Tongue (tissue), 2 donors: ENCODE data around the gene CTNNBL1. TPM values are rescaled to one million over a fixed set of nuclear protein-coding genes. Genes with fewer than 3 reads are reported as not detected.

ENCODE experiments used
- DNase-seq: peaks from one replicate; pipeline ENCODE4 v3.0.0-alpha.2; 2015
- total RNA-seq: library from RNA; depleted of rRNA; stranded (reverse); fragments of >200 nt; gene quantifications from one replicate; pipeline ENCODE4 v1.2.3, GENCODE V29; 2014

CTNNBL1 gene
- total RNA-seq, 1 donor from 2014 or later = 40.2 TPM

DNA sequence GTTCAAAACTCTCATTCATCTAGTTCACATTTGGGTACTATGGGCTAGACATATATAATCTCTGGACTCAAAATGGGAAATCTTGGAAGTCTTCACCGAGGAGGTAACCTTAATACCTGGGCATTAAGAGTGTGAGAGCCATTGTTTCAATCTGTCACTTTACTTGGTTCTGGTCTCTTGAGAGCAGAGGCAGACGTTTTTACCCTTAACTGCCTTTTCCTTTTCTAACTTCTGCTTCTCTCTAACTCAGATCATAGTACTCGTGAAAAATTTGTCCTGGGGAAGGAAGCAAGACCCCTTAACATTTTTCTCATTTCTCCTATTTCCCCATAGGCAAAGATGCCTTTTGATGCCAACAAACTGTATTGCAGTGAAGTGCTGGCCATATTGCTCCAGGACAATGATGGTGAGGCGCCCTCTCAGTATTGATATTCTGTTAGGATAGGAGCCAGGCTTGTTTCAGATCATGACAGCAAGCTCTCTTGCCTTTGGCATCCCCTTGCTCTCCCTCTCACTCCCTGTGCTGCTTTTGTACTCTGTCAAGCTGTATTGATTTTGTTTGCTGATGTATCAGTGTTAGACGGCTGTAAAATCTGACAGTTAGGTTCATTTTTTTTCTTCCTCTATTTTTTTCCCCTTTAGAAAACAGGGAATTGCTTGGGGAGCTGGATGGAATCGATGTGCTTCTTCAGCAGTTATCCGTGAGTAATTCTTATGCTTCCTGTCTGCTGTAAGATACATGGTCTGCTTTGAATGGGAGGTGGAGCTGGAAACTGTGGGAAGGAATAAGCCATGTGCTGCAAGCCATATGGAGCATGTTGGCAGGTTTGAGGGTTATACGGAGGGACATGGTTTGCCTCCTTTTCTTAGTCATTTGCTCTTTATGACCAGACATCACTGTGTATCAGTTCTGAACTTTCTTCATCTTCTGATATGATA lies 83.5 kb downstream of the CTNNBL1 start:
- DNase-seq = peak; percentile 15

- peak; percentile 15 for DNase-seq
Observed at GRCh38 chr20:37777988-37778659, 84.3 kb downstream of the CTNNBL1 start.

GRCh38 chr20:37781626-37782025 lies 87.8 kb downstream of the CTNNBL1 start:
- DNase-seq = no peak

GRCh38 chr20:37786043-37786442 lies 92.2 kb downstream of the CTNNBL1 start:
- DNase-seq = no peak

- DNase-seq = no peak
Observed at GRCh38 chr20:37789408-37789807, 95.6 kb downstream of the CTNNBL1 start.

DNA sequence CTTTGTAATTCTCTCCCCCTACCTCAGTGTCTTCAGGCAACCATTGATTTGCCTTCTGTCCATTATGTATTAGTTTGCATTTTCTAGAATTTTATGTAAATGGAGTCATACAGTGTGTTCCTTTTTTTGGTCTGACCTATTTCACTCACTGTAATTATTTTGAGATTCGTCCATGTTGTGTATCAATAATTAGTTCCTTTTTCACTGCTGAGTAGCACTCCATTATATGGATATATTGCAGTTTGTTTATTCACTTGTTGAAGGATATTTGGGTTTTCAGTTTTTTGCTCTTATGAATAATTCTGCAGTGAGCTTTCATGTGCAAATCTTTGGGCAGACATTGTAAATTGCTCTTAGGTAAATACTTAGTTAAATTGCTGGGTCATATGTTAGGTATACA lies 97.1 kb downstream of the CTNNBL1 start:
- no peak for DNase-seq

DNA sequence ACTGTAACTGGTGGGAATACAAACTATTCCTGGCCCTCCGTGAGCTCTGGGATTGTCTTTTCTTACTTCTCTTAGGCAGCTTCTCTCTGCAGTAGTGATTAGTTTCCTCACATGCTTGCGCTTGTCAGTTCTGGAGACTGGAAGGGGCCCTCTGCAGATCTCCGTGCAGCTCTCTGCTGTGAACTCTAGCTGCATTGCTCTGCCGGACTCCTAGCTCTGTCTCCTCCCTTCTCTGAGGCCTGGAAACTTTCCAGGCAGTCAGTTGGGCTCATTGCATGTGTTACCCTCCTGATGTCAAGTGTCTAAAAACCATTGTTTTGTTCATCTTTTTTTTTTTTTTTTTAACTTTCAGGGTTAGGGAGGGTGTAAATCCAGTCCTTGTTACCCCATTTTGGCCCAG lies 102.3 kb downstream of the CTNNBL1 start:
- peak; percentile 60 for DNase-seq

GRCh38 chr20:37796733-37797132 lies 102.9 kb downstream of the CTNNBL1 start:
- DNase-seq = no peak

- DNase-seq = no peak
Observed at GRCh38 chr20:37797669-37798175, 103.9 kb downstream of the CTNNBL1 start.

- DNase-seq = no peak
Observed at GRCh38 chr20:37798312-37798711, 104.5 kb downstream of the CTNNBL1 start.

DNA sequence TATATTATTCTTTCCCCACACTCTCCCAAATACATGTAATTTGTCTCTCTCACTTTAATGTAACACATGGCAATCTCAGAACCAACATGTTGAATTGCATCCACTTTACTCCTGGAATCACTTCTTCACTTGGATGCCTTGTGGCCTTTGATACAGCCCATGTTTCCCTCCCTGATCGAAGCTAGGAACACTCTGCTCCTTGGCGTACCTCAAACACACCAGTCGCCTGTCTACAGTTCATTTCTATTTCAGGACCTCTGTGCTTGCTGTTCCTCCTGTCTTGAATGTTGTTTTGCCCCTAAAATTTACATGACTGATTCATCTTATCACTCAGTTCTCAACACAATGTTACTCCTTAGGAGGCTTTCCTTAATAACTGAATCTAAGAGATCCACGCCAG lies 106.8 kb downstream of the CTNNBL1 start:
- no peak for DNase-seq

- no peak for DNase-seq
Observed at GRCh38 chr20:37801921-37802320, 108.1 kb downstream of the CTNNBL1 start.

GRCh38 chr20:37803438-37804307 lies 109.8 kb downstream of the CTNNBL1 start:
- no peak for DNase-seq

DNA sequence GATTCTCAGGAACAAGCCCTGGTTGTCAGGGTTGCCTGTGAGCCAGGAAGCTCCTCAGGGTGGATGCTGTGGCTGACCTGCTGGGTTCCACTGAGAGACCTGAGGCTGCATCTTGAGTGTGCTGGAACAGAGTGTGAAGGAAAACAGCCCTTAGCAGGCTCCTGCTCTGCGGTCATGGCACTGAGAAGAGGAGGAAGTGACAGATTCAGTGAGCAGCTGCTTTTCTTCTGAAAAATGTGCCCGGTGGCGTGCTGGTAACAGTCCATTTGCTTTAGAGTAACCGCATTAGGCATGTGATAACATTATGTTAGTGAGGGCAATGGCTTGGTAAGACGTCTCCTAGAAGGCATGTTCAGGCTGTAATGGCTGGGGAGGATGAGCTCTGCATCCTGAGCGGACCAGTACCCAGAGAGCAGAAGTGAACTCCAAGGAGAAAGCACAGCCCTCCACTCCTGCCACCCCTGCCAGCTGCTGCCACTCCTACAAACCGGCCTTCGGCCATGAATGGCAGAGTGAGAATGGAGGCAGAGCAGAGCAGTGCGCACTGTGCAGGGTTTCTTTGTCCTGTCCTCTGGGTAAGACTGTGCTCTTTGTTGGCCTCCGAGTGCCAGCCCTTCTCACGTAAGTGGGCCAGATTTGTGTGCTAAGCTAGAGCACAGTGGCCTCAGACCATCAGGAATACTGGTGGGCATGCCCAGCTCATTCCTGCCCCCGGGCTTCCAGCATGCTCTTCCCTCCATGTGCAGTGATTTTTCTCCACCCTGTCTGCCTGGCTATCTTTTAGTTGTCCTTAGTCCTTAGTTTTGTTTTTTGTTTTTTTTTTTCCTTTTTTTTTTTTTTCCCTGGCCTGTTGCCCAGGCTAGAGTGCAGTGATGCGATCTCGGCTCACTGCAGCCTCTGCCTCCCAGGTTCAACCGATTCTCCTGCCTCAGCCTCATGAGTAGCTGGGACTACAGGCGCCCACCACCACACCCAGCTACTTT lies 111.0 kb downstream of the CTNNBL1 start:
- no peak for DNase-seq

GRCh38 chr20:37807471-37808232 lies 113.8 kb downstream of the CTNNBL1 start:
- DNase-seq = no peak

DNA sequence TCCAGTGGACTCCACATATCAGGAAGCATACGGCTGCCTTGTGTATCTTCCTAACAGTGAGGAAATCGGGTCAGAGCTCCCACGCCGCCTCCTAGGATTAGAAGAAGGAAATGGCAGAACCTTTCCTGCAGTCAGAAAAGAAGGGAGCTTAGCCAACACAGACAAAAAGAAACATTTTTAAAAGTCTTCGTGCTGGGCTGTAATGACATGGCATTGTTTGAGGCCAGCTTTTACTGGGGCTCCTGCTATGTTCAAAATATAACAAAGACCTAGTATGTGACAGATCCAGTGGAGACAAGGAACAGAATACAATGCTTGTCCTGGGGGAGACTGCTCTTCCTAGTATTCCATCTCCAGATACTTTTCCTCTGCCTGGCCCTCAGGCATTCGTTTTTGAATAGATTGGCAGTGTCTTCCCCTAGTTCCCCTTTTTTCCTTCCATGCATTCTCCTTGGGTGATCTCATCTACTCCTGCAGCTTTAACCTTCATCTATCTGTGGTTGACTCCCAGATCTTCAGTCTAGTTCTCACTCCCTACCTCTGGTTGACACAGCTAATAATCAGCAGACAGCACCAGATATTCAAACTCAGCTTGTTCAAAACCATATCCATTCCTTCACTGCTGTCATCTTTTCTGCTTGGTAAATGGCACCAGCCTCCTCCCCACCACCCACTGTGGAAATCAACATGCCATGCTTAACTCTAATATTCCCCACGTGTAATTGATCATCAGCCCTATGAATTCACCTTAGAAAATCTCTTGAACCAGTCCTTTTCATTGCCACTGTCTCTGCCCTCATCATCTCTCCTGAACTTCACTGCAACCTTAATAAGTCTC lies 114.6 kb downstream of the CTNNBL1 start:
- no peak for DNase-seq

DNA sequence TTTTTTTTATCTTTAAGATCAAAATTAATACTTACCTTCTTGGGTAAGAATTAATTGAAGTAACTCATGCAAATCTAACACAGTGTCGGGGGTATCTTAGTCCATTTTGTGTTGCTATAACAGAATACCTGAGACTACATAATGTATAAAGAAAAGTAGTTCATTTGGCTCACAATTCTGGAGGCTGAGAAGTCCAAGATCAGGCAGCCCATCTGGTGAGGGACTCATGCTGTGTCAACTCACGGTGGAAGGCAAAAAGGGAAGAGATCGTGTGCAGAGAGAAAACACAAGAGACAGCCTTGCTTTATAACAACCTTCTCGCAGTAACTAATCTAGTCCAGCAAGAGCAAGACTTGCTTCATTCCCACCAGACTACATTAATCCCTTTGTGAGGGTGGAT lies 116.2 kb downstream of the CTNNBL1 start:
- DNase-seq = no peak

DNA sequence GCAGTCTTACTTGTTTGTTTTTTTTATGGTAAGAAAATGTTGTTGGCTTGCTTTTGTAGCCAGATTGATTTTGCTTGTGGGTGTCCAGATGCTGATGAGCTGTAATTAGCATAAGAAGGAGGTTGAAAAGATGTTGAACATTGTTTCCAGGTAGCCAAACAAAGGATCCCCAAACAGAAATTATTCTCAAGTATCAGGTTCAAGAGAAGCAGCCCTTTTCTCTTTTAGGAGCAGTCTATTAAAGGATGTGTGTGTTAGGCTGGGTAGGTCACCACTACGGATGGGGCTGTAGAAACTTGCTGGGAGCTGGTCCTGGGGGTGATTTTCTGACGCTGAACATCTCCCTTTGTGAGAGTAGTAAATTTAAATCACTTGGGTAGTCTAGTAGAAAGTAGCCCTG lies 122.2 kb downstream of the CTNNBL1 start:
- peak; percentile 37 for DNase-seq

GRCh38 chr20:37816726-37817125 lies 122.9 kb downstream of the CTNNBL1 start:
- DNase-seq = no peak
